GM18868 (cell line): ENCODE measurements around the gene RAB42.
"Not testable (repeated sequence)": the region's sequence is repeated elsewhere in the genome, so short reads cannot be mapped to it uniquely, and the experiment has no call there.

Experiments used
- ATAC-seq: cut with Tn5 transposase; IDR thresholded peaks from one replicate; pipeline ENCODE4 v1.9.1; 2021; ENCODE audit warnings: mild to moderate bottlenecking, moderate library complexity; ENCODE audit not compliant: unreplicated experiment

Gene RAB42

GRCh38 chr1:28591708-28592320 lies at the start of gene RAB42:
Gene RAB42 (plus strand): TSS chr1:28592265. CDS start chr1:28592512, 247 bp downstream.
- no peak for ATAC-seq

- ATAC-seq, result no peak
These were observed 46.8 kb upstream of the RAB42 start for GRCh38 chr1:28545246-28545628.

- ATAC-seq, result no peak
These were observed 43.7 kb upstream of the RAB42 start for GRCh38 chr1:28548318-28548717.

- ATAC-seq, result no peak
These were observed 40.7 kb upstream of the RAB42 start for GRCh38 chr1:28551381-28551780.

GRCh38 chr1:28552758-28553663 lies 39.1 kb upstream of the RAB42 start, which contains the start of gene TRNAU1AP:
Gene TRNAU1AP (plus strand): TSS chr1:28553085. CDS start chr1:28553111, 26 bp downstream.
- ATAC-seq, result peak; percentile 83

- ATAC-seq, result no peak
These were observed 31.2 kb upstream of the RAB42 start for GRCh38 chr1:28560886-28561285.

GRCh38 chr1:28564310-28564709 lies 27.8 kb upstream of the RAB42 start:
- ATAC-seq, result no peak

- ATAC-seq, result no peak
These were observed 27.0 kb upstream of the RAB42 start for GRCh38 chr1:28565040-28565439.

- no peak for ATAC-seq
These were observed 26.3 kb upstream of the RAB42 start for GRCh38 chr1:28565726-28566125.

- no peak for ATAC-seq
These were observed 25.1 kb upstream of the RAB42 start for GRCh38 chr1:28566931-28567330.

- no peak for ATAC-seq
These were observed 20.2 kb upstream of the RAB42 start for GRCh38 chr1:28571911-28572310.

- ATAC-seq, result not testable (repeated sequence)
These were observed 19.2 kb upstream of the RAB42 start for GRCh38 chr1:28572891-28573290.

GRCh38 chr1:28573564-28573963 lies 18.5 kb upstream of the RAB42 start:
- no peak for ATAC-seq

GRCh38 chr1:28577052-28577678 lies 14.9 kb upstream of the RAB42 start:
- no peak for ATAC-seq

GRCh38 chr1:28577738-28578536 lies 14.1 kb upstream of the RAB42 start:
- no peak for ATAC-seq

GRCh38 chr1:28578696-28579218 lies 13.3 kb upstream of the RAB42 start:
- ATAC-seq, result no peak

GRCh38 chr1:28579401-28579800 lies 12.7 kb upstream of the RAB42 start:
- ATAC-seq, result no peak

- peak; percentile 10 for ATAC-seq
These were observed 11.1 kb upstream of the RAB42 start for GRCh38 chr1:28580722-28581530.

- peak; percentile 82 for ATAC-seq
These were observed 10.4 kb upstream of the RAB42 start for GRCh38 chr1:28581531-28582247.
